Measurements from ENCODE around the gene TMEM163.

DNA sequence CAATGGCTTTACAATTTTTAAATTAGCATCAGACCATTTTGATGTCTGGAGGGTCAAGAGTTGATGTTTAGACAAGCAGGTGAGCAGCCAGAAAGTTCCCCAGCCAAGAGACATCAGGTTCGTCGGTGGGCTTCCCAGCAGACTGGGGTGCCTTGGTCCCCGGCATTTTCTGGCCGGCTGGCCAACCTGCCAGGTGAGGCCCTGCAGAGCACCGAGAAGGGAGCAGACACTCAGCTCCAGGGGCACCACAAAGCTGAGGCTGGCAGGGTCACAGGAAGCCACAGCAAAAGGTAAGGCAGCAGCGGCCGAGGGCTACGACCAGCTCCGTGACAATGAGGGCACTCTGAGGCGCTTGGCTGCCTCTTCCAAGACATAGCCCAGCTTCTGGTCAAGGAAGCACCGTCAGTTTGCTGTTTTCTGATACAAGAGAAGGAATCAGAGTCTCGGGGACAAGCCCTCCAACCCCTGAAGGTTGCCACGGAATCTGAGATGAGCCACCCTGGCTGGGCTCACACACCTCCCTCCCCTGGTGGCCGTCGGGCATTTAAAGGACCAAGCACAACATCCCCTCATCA lies 235.9 kb downstream of the TMEM163 start:
- TF ChIP-seq, protein P1, sequence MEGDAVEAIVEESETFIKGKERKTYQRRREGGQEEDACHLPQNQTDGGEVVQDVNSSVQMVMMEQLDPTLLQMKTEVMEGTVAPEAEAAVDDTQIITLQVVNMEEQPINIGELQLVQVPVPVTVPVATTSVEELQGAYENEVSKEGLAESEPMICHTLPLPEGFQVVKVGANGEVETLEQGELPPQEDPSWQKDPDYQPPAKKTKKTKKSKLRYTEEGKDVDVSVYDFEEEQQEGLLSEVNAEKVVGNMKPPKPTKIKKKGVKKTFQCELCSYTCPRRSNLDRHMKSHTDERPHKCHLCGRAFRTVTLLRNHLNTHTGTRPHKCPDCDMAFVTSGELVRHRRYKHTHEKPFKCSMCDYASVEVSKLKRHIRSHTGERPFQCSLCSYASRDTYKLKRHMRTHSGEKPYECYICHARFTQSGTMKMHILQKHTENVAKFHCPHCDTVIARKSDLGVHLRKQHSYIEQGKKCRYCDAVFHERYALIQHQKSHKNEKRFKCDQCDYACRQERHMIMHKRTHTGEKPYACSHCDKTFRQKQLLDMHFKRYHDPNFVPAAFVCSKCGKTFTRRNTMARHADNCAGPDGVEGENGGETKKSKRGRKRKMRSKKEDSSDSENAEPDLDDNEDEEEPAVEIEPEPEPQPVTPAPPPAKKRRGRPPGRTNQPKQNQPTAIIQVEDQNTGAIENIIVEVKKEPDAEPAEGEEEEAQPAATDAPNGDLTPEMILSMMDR (IDR thresholded peaks at IDR 0.05), result no peak
- TF ChIP-seq POLR2A (IDR thresholded peaks at IDR 0.05), result no peak
